Liver (tissue), 9 donors: ENCODE data around the gene AATK. TPM values are rescaled to one million over a fixed set of nuclear protein-coding genes. Genes with fewer than 3 reads are reported as not detected.

Experiments used
- DNase-seq: peaks from one replicate; pipeline ENCODE4 v3.0.0-alpha.2; 2017; ENCODE audit warnings: low spot score
- H3K27ac ChIP-seq, 2 donors: one replicate each; pipeline ENCODE4 v1.7.0; 2013; ENCODE audit warnings: inconsistent platforms in 2 of 2, low read length in 2 of 2, control low read depth in 1 of 2, low read depth in 1 of 2, mild to moderate bottlenecking in 1 of 2
- H3K27me3 ChIP-seq, 4 donors: one replicate each; pipeline versions ENCODE4 v1.6.1 to v1.7.0; 2013; ENCODE audit warnings: low read length in 3 of 4, inconsistent platforms in 1 of 4, mild to moderate bottlenecking in 1 of 4, moderate library complexity in 1 of 4; ENCODE audit not compliant: control insufficient read depth in 4 of 4, insufficient read depth in 4 of 4
- H3K36me3 ChIP-seq, 4 donors: one replicate each; pipeline versions ENCODE4 v1.6.1 to v1.7.0; 2013; ENCODE audit warnings: low read length in 3 of 4, mild to moderate bottlenecking in 3 of 4, low read depth in 1 of 4, moderate library complexity in 1 of 4; ENCODE audit not compliant: control insufficient read depth in 4 of 4, insufficient read depth in 3 of 4
- H3K4me1 ChIP-seq, 4 donors: one replicate each; pipeline versions ENCODE4 v1.6.1 to v1.7.0; 2013; ENCODE audit warnings: low read length in 3 of 4, mild to moderate bottlenecking in 3 of 4, moderate library complexity in 1 of 4; ENCODE audit not compliant: control insufficient read depth in 4 of 4, insufficient read depth in 4 of 4
- H3K4me3 ChIP-seq, 3 donors: one replicate each; pipeline versions ENCODE4 v1.6.1 to v1.7.0; 2013; ENCODE audit warnings: low read length in 3 of 3, control low read depth in 1 of 3, low read depth in 1 of 3, mild to moderate bottlenecking in 1 of 3
- H3K9ac ChIP-seq, 2 donors: one replicate each; pipeline ENCODE4 v1.7.0; 2013; ENCODE audit warnings: low read length in 2 of 2, mild to moderate bottlenecking in 2 of 2, moderate library complexity in 2 of 2, control low read depth in 1 of 2, low read depth in 1 of 2
- H3K9me3 ChIP-seq, 4 donors: one replicate each; pipeline versions ENCODE4 v1.6.1 to v1.7.0; 2013; ENCODE audit warnings: low read length in 3 of 4; ENCODE audit not compliant: control insufficient read depth in 4 of 4
- ATF3 ChIP-seq: IDR thresholded peaks from 2 replicates; pipeline ENCODE4 v1.6.1; 2016; ENCODE audit warnings: antibody characterized with exemption
- EGR1 ChIP-seq, 2 donors: IDR thresholded peaks; 2 replicates each; pipeline ENCODE4 v1.6.1; 2016 to 2018; ENCODE audit warnings: antibody characterized with exemption in 2 of 2, low read depth in 2 of 2
- FOXA1 ChIP-seq: IDR thresholded peaks from 2 replicates; pipeline ENCODE4 v1.6.1; 2016; ENCODE audit warnings: antibody characterized with exemption
- FOXA2 ChIP-seq: IDR thresholded peaks from 2 replicates; pipeline ENCODE4 v1.6.1; 2016; ENCODE audit warnings: antibody characterized with exemption
- GABPA ChIP-seq, 2 donors: IDR thresholded peaks in 1 of 2; conservative IDR thresholded peaks in 1 of 2; 2 replicates each; pipeline ENCODE4 v1.6.1; 2016; ENCODE audit warnings: antibody characterized with exemption in 2 of 2, mild to moderate bottlenecking in 1 of 2, moderate library complexity in 1 of 2
- HNF4A ChIP-seq, 2 donors: conservative IDR thresholded peaks; 2 replicates each; pipeline ENCODE4 v1.6.1; 2016; ENCODE audit warnings: antibody characterized with exemption in 2 of 2, mild to moderate bottlenecking in 2 of 2
- HNF4G ChIP-seq: IDR thresholded peaks from 2 replicates; pipeline ENCODE4 v1.6.1; 2016; ENCODE audit warnings: antibody characterized with exemption
- JUND ChIP-seq, 2 donors: IDR thresholded peaks; 2 replicates each; pipeline ENCODE4 v1.6.1; 2016; ENCODE audit warnings: antibody characterized with exemption in 2 of 2
- NR2F2 ChIP-seq: IDR thresholded peaks from 2 replicates; pipeline ENCODE4 v1.6.1; 2016; ENCODE audit warnings: antibody characterized with exemption
- RAD21 ChIP-seq, 2 donors: IDR thresholded peaks; 2 replicates each; pipeline ENCODE4 v1.6.1; 2016; ENCODE audit warnings: antibody characterized with exemption in 2 of 2, mild to moderate bottlenecking in 2 of 2
- REST ChIP-seq: IDR thresholded peaks from 2 replicates; pipeline ENCODE4 v1.6.1; 2016; ENCODE audit warnings: antibody characterized with exemption, mild to moderate bottlenecking
- RXRA ChIP-seq, 2 donors: IDR thresholded peaks; 2 replicates each; pipeline ENCODE4 v1.6.1; 2017 to 2018; ENCODE audit warnings: antibody characterized with exemption in 2 of 2, mild to moderate bottlenecking in 1 of 2
- SP1 ChIP-seq: IDR thresholded peaks from 2 replicates; pipeline ENCODE4 v1.6.1; 2018; ENCODE audit warnings: antibody characterized with exemption, mild to moderate bottlenecking
- TAF1 ChIP-seq: conservative IDR thresholded peaks from 2 replicates; pipeline ENCODE4 v1.6.1; 2016; ENCODE audit warnings: antibody characterized with exemption, mild to moderate bottlenecking
- YY1 ChIP-seq: IDR thresholded peaks from 2 replicates; pipeline ENCODE4 v1.6.1; 2016; ENCODE audit warnings: antibody characterized with exemption, mild to moderate bottlenecking
- ZBTB33 ChIP-seq: IDR thresholded peaks from 2 replicates; pipeline ENCODE4 v1.6.1; 2016; ENCODE audit warnings: antibody characterized with exemption
- WGBS: extraction: QIAGEN DNeasy Blood & Tissue Kit; methylation state at CpG from one replicate; pipeline ENCODE4 v1.1.7; 2013; 5-methylcytosine and 5-hydroxymethylcytosine counted together
- polyA plus RNA-seq, 2 donors: library from polyadenylated mRNA; stranded (reverse) in 1 of 2; unstranded in 1 of 2; fragments of 200-250 nt in 1 of 2; fragments of >200 nt in 1 of 2; fragmentation: Nextera tagmentation in 1 of 2; extraction: Ambion mirVana in 1 of 2; gene quantifications; one replicate each; pipeline versions ENCODE4 v1.2.1 to v1.2.3, GENCODE V29; 2013 to 2015
- total RNA-seq, 2 donors: library from RNA; depleted of rRNA; stranded (reverse); fragments of >200 nt; gene quantifications; one replicate each; pipeline ENCODE4 v1.2.3, GENCODE V29; 2014
- TF ChIP-seq, protein P1 (sequence below): fragments of 150-350 bp; IDR thresholded peaks from 2 replicates; pipeline ENCODE4 v1.5.1; 2017; ENCODE audit warnings: improper control_type of control experiment, low read depth, low read length; ENCODE audit not compliant: missing input control
- TF ChIP-seq, protein P2 (sequence below): IDR thresholded peaks from 2 replicates; pipeline ENCODE4 v1.6.1; 2016; ENCODE audit warnings: antibody characterized with exemption
- donor health status: healthy.
- donor health status: healthy.
- donor health status: healthy.
- donor health status: healthy.
- donor health status: healthy.

Gene AATK
- total and polyA plus RNA-seq, 4 donors = 0.24 to 2.3 (median 0.62) TPM

GRCh38 chr17:81101614-81102306 lies 64.3 kb downstream of the AATK start:
- H3K27me3 ChIP-seq = no peaks in the 10 kb centered on the region
- peak; percentile 85 for DNase-seq
- 36% methylated on average over 33 of the region's 33 CpGs for WGBS
- no peak overlapping the region for H3K4me3 ChIP-seq
- no peak overlapping the region for H3K9ac ChIP-seq
- peaks cover 4 to 39% (median 24%) of the 10 kb centered on the region in 4 donors for H3K4me1 ChIP-seq
- peak; percentile 94 for TF ChIP-seq NR2F2
- TF ChIP-seq RXRA (IDR thresholded peaks at IDR 0.05) = peak; percentile 89 to 97
- peak; percentile 28 for TF ChIP-seq HNF4G
- peak; percentile 98 to 99 for TF ChIP-seq RAD21 (IDR thresholded peaks at IDR 0.05)
- TF ChIP-seq ATF3 = no peak
- no peak for TF ChIP-seq TAF1
- TF ChIP-seq FOXA2 = no peak
- no peak for TF ChIP-seq FOXA1
- peak; percentile 32 for TF ChIP-seq YY1
- no peak for TF ChIP-seq EGR1 (IDR thresholded peaks at IDR 0.05; ENCODE audit: low read depth in 2 of 2)
- TF ChIP-seq JUND (IDR thresholded peaks at IDR 0.05) = no peak
- no peak for TF ChIP-seq ZBTB33
- no peak for TF ChIP-seq GABPA (IDR thresholded peaks at IDR 0.05 in 1 of 2, conservative IDR thresholded peaks at IDR 0.05 in 1 of 2)
- TF ChIP-seq, protein P1, sequence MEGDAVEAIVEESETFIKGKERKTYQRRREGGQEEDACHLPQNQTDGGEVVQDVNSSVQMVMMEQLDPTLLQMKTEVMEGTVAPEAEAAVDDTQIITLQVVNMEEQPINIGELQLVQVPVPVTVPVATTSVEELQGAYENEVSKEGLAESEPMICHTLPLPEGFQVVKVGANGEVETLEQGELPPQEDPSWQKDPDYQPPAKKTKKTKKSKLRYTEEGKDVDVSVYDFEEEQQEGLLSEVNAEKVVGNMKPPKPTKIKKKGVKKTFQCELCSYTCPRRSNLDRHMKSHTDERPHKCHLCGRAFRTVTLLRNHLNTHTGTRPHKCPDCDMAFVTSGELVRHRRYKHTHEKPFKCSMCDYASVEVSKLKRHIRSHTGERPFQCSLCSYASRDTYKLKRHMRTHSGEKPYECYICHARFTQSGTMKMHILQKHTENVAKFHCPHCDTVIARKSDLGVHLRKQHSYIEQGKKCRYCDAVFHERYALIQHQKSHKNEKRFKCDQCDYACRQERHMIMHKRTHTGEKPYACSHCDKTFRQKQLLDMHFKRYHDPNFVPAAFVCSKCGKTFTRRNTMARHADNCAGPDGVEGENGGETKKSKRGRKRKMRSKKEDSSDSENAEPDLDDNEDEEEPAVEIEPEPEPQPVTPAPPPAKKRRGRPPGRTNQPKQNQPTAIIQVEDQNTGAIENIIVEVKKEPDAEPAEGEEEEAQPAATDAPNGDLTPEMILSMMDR = peak; percentile 100
- TF ChIP-seq REST = peak; percentile 13
- TF ChIP-seq, protein P2, sequence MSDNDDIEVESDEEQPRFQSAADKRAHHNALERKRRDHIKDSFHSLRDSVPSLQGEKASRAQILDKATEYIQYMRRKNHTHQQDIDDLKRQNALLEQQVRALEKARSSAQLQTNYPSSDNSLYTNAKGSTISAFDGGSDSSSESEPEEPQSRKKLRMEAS = no peak
- TF ChIP-seq SP1 = peak; percentile 81
- peak; percentile 65 to 75 for TF ChIP-seq HNF4A (conservative IDR thresholded peaks at IDR 0.05)
- peaks cover 2 to 33% (median 16%) of the 10 kb centered on the region in 4 donors for H3K36me3 ChIP-seq
- H3K9me3 ChIP-seq = no peaks in the 10 kb centered on the region
- peak overlapping the region; percentile 33 to 62 for H3K27ac ChIP-seq
